Neural crest cell (in vitro differentiated cells): ENCODE data around the gene CRHBP. TPM values are rescaled to one million over a fixed set of nuclear protein-coding genes. Genes with fewer than 3 reads are reported as not detected.

Source experiments
- DNase-seq: peaks from one replicate; pipeline ENCODE4 v3.0.0; 2021; ENCODE audit warnings: low read depth, mixed read lengths, low spot score
- H3K27ac Mint-ChIP-seq: one replicate; pipeline ENCODE4 v1.8.0; 2021; ENCODE audit warnings: mild to moderate bottlenecking, mixed read lengths; ENCODE audit not compliant: unreplicated experiment
- H3K27me3 Mint-ChIP-seq: 2 replicates; pipeline ENCODE4 v1.8.0; 2021; ENCODE audit warnings: low read depth, mild to moderate bottlenecking, mixed read lengths
- H3K36me3 Mint-ChIP-seq: 2 replicates; pipeline ENCODE4 v1.8.0; 2021; ENCODE audit warnings: low read depth, mild to moderate bottlenecking, mixed read lengths
- H3K4me1 Mint-ChIP-seq: 2 replicates; pipeline ENCODE4 v1.8.0; 2021; ENCODE audit warnings: mixed read lengths
- H3K4me3 Mint-ChIP-seq: one replicate; pipeline ENCODE4 v1.8.0; 2021; ENCODE audit warnings: mild to moderate bottlenecking, mixed read lengths
- H3K9me3 Mint-ChIP-seq: 2 replicates; pipeline ENCODE4 v1.8.0; 2021; ENCODE audit warnings: mixed read lengths
- total RNA-seq: library from RNA; stranded (reverse); gene quantifications from 2 replicates; pipeline ENCODE4 v1.2.1, GENCODE V29; 2021
- TF ChIP-seq, protein P1 (sequence below): fragments of 200-600 bp; sonication (generic); conservative IDR thresholded peaks from 2 replicates; pipeline ENCODE4 v1.5.0; 2021; ENCODE audit warnings: antibody characterized with exemption, mild to moderate bottlenecking

The CRHBP gene
- total RNA-seq, 1 donor from 2014 or later, result 0.21 TPM

DNA sequence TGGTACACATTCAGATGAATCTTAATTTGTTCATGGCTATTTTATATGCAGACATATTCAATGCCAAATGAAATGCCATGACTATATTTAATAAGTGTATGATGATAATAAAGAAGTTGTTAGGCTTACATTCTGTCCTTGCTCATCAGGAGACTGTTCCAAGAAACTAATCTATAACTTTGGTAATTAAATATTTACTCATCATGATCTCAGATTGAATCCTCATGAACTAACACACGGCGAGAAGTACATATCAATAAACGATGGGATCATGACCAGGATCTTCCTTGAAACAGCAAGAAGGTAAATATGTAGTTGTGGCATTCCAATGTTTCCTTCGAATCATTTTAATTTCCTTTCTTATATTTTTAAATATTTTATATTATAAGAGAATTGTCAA lies 64.8 kb downstream of the CRHBP start:
- DNase-seq, result no peak
- no peak overlapping the region for H3K4me3 Mint-ChIP-seq
- peaks cover 4% of the 10 kb centered on the region for H3K9me3 Mint-ChIP-seq
- H3K27ac Mint-ChIP-seq, result no peak overlapping the region
- TF ChIP-seq, protein P1, sequence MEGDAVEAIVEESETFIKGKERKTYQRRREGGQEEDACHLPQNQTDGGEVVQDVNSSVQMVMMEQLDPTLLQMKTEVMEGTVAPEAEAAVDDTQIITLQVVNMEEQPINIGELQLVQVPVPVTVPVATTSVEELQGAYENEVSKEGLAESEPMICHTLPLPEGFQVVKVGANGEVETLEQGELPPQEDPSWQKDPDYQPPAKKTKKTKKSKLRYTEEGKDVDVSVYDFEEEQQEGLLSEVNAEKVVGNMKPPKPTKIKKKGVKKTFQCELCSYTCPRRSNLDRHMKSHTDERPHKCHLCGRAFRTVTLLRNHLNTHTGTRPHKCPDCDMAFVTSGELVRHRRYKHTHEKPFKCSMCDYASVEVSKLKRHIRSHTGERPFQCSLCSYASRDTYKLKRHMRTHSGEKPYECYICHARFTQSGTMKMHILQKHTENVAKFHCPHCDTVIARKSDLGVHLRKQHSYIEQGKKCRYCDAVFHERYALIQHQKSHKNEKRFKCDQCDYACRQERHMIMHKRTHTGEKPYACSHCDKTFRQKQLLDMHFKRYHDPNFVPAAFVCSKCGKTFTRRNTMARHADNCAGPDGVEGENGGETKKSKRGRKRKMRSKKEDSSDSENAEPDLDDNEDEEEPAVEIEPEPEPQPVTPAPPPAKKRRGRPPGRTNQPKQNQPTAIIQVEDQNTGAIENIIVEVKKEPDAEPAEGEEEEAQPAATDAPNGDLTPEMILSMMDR, result no peak
- peaks cover 29% of the 10 kb centered on the region for H3K27me3 Mint-ChIP-seq
- no peaks in the 10 kb centered on the region for H3K4me1 Mint-ChIP-seq
- no peaks in the 10 kb centered on the region for H3K36me3 Mint-ChIP-seq

Other genes with a start within 250 kb of the CRHBP start
- gene F2R, start 236.9 kb upstream of the CRHBP start, total RNA-seq, result 42.4 and 42.6 TPM in 2 replicates
- 0.20 and 0.30 TPM in 2 replicates for gene F2RL1, start 134.0 kb upstream of the CRHBP start, total RNA-seq
- gene S100Z, start 103.0 kb upstream of the CRHBP start, total RNA-seq, result not detected in 2 replicates
- 26.6 and 26.9 TPM in 2 replicates for gene AGGF1, start 77.4 kb downstream of the CRHBP start, total RNA-seq
- gene ZBED3, start 134.2 kb downstream of the CRHBP start, total RNA-seq, result 12.1 and 12.2 TPM in 2 replicates